Hypothalamus (tissue), 51 donors: ENCODE results near the gene KCNK13.
"Not testable (repeated sequence)": the region's sequence is repeated elsewhere in the genome, so short reads cannot be mapped to it uniquely, and the experiment has no call there.

Experiments used
- DNase-seq, 51 donors: peaks; one replicate each; lab custom pipeline; 2025; lab: John Stamatoyannopoulos, UW

Gene KCNK13

GRCh38 chr14:90061685-90062126 is at the start of gene KCNK13:
KCNK13 (plus strand) TSS chr14:90061994; CDS start chr14:90062206, 212 bp downstream.
- peak in 4 of 51 donors; percentile 5 to 13 (median 11) for DNase-seq

DNA sequence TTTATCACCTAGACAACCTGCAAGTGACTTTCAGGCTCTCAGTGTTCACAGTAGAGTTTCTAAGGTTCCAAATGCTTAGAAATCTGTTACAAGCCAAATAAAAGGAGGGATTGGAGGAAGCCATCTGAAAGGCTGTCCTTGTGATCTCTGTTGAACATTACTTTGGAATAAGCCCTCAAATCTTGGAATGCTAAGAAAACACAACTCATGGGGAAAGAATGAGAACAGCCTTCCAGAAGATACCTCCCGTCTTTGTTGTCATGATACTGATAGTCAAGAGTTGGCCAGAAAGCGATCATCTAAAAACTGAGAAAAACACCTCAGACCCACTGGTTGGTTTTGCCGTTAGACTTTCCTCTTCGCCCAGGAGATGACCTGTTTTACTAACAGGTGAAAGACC is 44.4 kb upstream of the KCNK13 start:
- DNase-seq: no peak

GRCh38 chr14:90019824-90020523 is 41.8 kb upstream of the KCNK13 start:
- peak in 2 of 51 donors; percentile 3 to 13 for DNase-seq

- no peak for DNase-seq
Measured at GRCh38 chr14:90023176-90023896, 38.5 kb upstream of the KCNK13 start.

- no peak for DNase-seq
Measured at GRCh38 chr14:90024910-90025309, 36.9 kb upstream of the KCNK13 start.

- not testable (repeated sequence) for DNase-seq
Measured at GRCh38 chr14:90026608-90027007, 35.2 kb upstream of the KCNK13 start.

GRCh38 chr14:90027842-90028241 is 34.0 kb upstream of the KCNK13 start:
- DNase-seq: no peak

DNA sequence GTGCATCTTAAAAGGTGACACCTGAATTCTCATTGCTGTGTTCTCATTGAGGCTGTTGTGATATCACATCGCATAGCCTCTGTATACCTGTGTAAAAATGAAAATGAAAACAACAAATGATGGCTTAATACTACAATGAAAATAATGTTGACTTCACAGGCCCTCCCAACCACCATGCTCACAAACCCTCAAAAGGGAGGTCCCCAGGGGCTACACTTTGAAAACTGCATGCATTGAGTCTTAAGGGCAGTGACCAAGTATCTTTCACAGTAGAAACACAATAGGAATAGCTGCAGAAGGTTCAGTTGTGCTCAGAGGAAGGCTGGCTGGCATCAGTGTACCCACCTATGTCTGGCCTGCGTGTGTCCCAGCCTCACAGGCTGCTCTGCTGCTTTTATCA is 27.6 kb upstream of the KCNK13 start:
- no peak for DNase-seq

DNA sequence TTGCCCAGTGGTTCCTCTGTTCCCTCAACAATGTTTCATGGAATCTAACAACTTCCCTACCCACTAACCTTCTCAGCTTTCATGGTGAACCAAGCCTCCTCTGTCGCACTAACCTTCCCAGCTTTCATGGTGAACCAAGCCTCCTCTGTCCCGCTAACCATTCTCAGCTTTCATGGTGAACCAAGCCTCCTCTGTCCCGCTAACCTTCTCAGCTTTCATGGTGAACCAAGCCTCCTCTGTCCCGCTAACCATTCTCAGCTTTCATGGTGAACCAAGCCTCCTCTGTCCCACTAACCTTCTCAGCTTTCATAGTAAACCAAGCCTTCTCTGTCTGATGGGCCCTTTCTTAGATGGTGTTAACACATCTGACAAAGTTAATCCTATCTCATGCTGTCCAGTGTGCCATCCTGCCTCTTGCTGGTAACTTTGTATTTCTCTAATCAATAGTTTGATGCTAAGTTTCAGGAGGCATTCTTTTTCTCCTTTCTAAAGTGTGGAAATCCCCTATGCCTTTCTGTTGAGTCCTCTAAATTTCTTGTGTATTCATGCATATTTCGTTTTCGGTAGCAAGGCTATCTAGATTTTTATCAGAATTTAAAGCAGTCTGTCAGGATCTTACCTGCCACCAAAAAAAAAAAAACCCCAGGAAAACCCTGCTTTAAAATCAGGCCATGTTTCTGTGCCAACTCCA is 26.8 kb upstream of the KCNK13 start:
- no peak for DNase-seq

- DNase-seq: no peak
Measured at GRCh38 chr14:90039253-90040010, 22.4 kb upstream of the KCNK13 start.

GRCh38 chr14:90040411-90040810 is 21.4 kb upstream of the KCNK13 start:
- no peak for DNase-seq

DNA sequence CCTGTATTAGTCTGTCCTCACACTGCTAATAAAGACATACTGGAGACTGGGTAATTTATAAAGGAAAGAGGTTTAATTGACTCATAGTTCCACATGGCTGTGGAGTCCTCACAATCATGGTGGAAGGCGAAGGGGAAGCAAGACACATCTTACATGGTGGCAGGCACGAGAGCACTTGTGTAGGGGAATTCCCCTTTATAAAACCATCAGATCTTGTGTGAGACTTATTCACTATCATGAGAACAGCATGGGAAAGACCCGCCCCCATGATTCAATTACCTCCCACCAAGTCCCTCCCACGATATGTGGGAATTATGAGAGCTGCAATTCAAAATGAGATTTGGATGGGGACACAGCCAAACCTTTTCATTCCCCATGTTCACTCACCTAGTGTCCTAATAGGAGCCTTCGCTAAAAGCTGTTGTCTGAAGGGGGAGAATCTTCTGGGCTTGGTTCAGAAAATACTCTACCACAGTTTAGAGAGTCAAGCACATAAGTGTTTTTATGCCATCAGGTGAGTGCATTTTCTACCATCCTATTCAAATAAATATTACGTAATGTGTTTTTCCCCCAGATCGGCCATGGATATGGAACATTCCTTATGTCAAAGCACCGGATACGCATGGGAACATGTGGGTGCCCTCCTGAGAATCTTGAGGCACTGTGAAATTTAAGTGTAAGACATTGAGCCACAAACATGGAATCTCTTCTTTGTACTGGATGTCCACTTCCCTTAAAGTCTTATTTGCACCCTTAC is 19.1 kb upstream of the KCNK13 start:
- DNase-seq: no peak

GRCh38 chr14:90045616-90046015 is 16.2 kb upstream of the KCNK13 start:
- no peak for DNase-seq

DNA sequence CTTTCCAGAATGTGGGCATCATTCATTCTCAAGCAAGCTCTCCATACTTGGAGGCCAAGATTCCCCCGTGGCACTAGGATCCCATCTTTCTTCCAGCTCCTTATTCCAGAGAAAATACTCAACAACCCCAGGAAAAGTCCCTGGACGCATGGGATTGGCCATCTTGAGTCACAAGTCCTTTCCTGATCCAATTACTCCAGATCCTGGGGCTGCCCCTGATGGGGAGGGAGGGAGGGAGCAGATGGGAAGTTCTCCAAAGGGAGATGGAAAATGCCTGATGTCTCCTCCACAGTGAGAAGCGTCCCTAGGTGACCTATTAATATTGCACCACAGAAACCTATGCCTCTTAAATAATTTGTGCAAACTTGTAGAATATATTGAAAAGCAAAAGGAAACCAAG is 12.4 kb upstream of the KCNK13 start:
- no peak for DNase-seq

DNA sequence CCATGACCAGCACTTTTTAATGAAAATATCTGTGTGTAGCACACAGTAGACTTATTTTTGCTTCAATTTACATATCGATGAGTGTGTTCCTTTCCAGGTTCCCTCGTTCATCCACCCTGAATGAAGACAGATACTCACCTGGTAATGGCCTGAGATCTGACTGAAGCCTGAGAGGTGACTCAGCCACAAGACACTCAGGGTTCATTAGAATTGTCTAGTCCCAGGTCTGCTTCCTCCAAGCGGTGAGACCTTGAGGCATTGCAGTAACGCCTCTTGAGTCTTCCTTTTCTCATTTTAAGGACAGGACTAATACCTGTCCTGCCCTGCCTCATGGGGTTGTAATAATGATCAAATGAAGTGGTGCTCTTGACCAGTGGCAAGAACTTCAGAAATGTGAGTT is 11.5 kb upstream of the KCNK13 start:
- DNase-seq: no peak

- no peak for DNase-seq
Measured at GRCh38 chr14:90053044-90053443, 8.8 kb upstream of the KCNK13 start.

- no peak for DNase-seq
Measured at GRCh38 chr14:90054803-90055202, 7.0 kb upstream of the KCNK13 start.

DNA sequence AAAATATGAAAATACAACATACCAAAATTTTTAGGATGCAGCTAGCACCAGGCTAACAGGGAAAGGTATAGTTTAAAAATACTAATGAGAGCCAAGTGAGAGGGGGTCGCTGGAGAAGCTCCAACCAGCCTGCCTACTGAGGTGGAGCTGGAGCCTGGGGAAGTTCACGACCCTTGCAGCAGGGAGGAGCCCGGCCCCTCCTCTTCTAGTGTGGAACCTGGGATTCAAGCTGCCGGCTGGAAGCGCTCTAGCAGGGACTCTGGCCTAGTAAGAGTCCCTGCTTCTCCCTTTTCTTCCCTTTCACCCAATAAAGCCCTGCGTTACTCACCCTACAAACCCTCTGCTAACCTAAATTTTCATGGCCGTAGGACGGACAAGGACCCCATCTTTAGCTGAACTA is 5.0 kb upstream of the KCNK13 start:
- DNase-seq: no peak

GRCh38 chr14:90058876-90059458 is 2.8 kb upstream of the KCNK13 start:
- DNase-seq: no peak
